HepG2 (cell line): ENCODE data around the gene CAPN10. TPM values are rescaled to one million over a fixed set of nuclear protein-coding genes. Genes with fewer than 3 reads are reported as not detected.

Experiments
- E2F2 ChIP-seq: sonication (generic); formaldehyde crosslinking; IDR thresholded peaks from 2 replicates; pipeline ENCODE4 v1.4.0; 2020; ENCODE audit warnings: missing genetic modification reagents, borderline replicate concordance
- EZH2 ChIP-seq: conservative IDR thresholded peaks from 2 replicates; pipeline ENCODE4 v1.6.1; 2012; ENCODE audit warnings: mild to moderate bottlenecking, low read depth, low read length, moderate library complexity
- GATAD2A ChIP-seq: IDR thresholded peaks from 2 replicates; pipeline ENCODE4 v1.6.1; 2016
- HOXD1 ChIP-seq: sonication (generic); formaldehyde crosslinking; IDR thresholded peaks from 2 replicates; pipeline ENCODE4 v1.5.0; 2020; ENCODE audit warnings: missing genetic modification reagents
- KDM1A ChIP-seq: IDR thresholded peaks from 2 replicates; pipeline ENCODE4 v1.6.1; 2016; ENCODE audit warnings: missing compliant biosample characterization
- MAFF ChIP-seq: IDR thresholded peaks from 2 replicates; pipeline ENCODE4 v1.6.1; 2011; ENCODE audit warnings: low read depth, low read length, improper control_type of control experiment
- MTF1 ChIP-seq: sonication (generic); formaldehyde crosslinking; IDR thresholded peaks from 2 replicates; pipeline ENCODE4 v1.5.0; 2020; ENCODE audit warnings: missing genetic modification reagents
- NR3C1 ChIP-seq: sonication (generic); formaldehyde crosslinking; IDR thresholded peaks from 2 replicates; pipeline ENCODE4 v1.4.0; 2020; ENCODE audit warnings: missing genetic modification reagents
- PHF5A ChIP-seq: IDR thresholded peaks from one replicate; pipeline ENCODE4 v1.6.1; 2018; ENCODE audit warnings: low read depth, missing genetic modification reagents; ENCODE audit not compliant: unreplicated experiment
- PRPF4 ChIP-seq: fragments of 200-400 bp; formaldehyde crosslinking; IDR thresholded peaks from 2 replicates; pipeline ENCODE4 v1.6.1; 2016; ENCODE audit warnings: low read length, low read depth; ENCODE audit not compliant: poor library complexity, severe bottlenecking
- SP140L ChIP-seq: sonication (generic); formaldehyde crosslinking; IDR thresholded peaks from 2 replicates; pipeline ENCODE4 v1.4.0; 2020; ENCODE audit warnings: missing genetic modification reagents, borderline replicate concordance
- SP4 ChIP-seq: sonication (generic); formaldehyde crosslinking; IDR thresholded peaks from 2 replicates; pipeline ENCODE4 v1.8.1; 2023; ENCODE audit warnings: mild to moderate bottlenecking, missing genetic modification reagents
- SRSF9 ChIP-seq: fragments of 200-400 bp; formaldehyde crosslinking; IDR thresholded peaks from 2 replicates; pipeline ENCODE4 v1.6.1; 2018; ENCODE audit warnings: borderline replicate concordance, mild to moderate bottlenecking, low read depth, low read length; ENCODE audit not compliant: insufficient read depth, poor library complexity, severe bottlenecking
- TARDBP ChIP-seq: sonication (generic); formaldehyde crosslinking; IDR thresholded peaks from 2 replicates; pipeline ENCODE4 v1.8.0; 2022; ENCODE audit warnings: mild to moderate bottlenecking, missing genetic modification reagents
- TEF ChIP-seq: sonication (generic); formaldehyde crosslinking; IDR thresholded peaks from 2 replicates; pipeline ENCODE4 v1.5.0; 2020; ENCODE audit warnings: missing genetic modification reagents
- ZBTB14 ChIP-seq: sonication (generic); formaldehyde crosslinking; IDR thresholded peaks from 2 replicates; pipeline ENCODE4 v1.4.0; 2020; ENCODE audit warnings: missing genetic modification reagents
- ZFAT ChIP-seq: sonication (generic); formaldehyde crosslinking; conservative IDR thresholded peaks from 2 replicates; pipeline ENCODE4 v1.8.1; 2023; ENCODE audit warnings: missing genetic modification reagents, inconsistent platforms
- ZFY ChIP-seq: sonication (generic); formaldehyde crosslinking; IDR thresholded peaks from 2 replicates; pipeline ENCODE4 v1.4.0; 2020; ENCODE audit warnings: missing genetic modification reagents
- ZFYVE20 ChIP-seq: sonication (generic); formaldehyde crosslinking; IDR thresholded peaks from 2 replicates; pipeline ENCODE4 v1.8.0; 2023; ENCODE audit warnings: low read depth, mild to moderate bottlenecking, moderate library complexity, missing genetic modification reagents, borderline replicate concordance
- ZNF275 ChIP-seq: sonication (generic); formaldehyde crosslinking; IDR thresholded peaks from 2 replicates; pipeline ENCODE4 v1.8.0; 2022; ENCODE audit warnings: missing genetic modification reagents, mild to moderate bottlenecking, inconsistent platforms, borderline replicate concordance
- ZNF362 ChIP-seq: sonication (generic); formaldehyde crosslinking; IDR thresholded peaks from 2 replicates; pipeline ENCODE4 v1.4.0; 2020; ENCODE audit warnings: missing genetic modification reagents, mild to moderate bottlenecking, borderline replicate concordance
- ZNF446 ChIP-seq: sonication (generic); formaldehyde crosslinking; IDR thresholded peaks from 2 replicates; pipeline ENCODE4 v1.5.0; 2020; ENCODE audit warnings: mild to moderate bottlenecking, missing genetic modification reagents
- ZNF564 ChIP-seq: sonication (generic); formaldehyde crosslinking; IDR thresholded peaks from 2 replicates; pipeline ENCODE4 v1.8.1; 2023; ENCODE audit warnings: mild to moderate bottlenecking, missing genetic modification reagents
- ZNF598 ChIP-seq: sonication (generic); formaldehyde crosslinking; IDR thresholded peaks from 2 replicates; pipeline ENCODE4 v1.5.1; 2020; ENCODE audit warnings: mild to moderate bottlenecking, missing genetic modification reagents, borderline replicate concordance
- ZSCAN21 ChIP-seq: sonication (generic); formaldehyde crosslinking; IDR thresholded peaks from 2 replicates; pipeline ENCODE4 v1.8.0; 2022; ENCODE audit warnings: mild to moderate bottlenecking, missing genetic modification reagents, moderate library complexity, borderline replicate concordance
- polyA plus RNA-seq, 8 experiments: library from polyadenylated mRNA; depleted of rRNA in 3 of 8; stranded (reverse) in 7 of 8; unstranded in 1 of 8; fragments of >200 nt; fragmentation: Illumina TruSeq in 4 of 8; extraction: Trizol in 4 of 8; gene quantifications; 2 replicates each; pipeline versions ENCODE4 v1.2.1 to v1.2.3, GENCODE V29; 2011 to 2016; ENCODE audit warnings: low read depth in 4 of 8, missing spikeins in 1 of 8, mixed read lengths in 1 of 8; ENCODE audit not compliant: insufficient read depth in 1 of 8
- total RNA-seq, 5 experiments: library from RNA; depleted of rRNA; stranded (reverse); fragments of >200 nt; fragmentation: Illumina TruSeq; extraction: Trizol; gene quantifications; 2 replicates each; pipeline ENCODE4 v1.2.3, GENCODE V29; 2016; ENCODE audit warnings: low read depth in 1 of 5

The CAPN10 gene
- total and polyA plus RNA-seq, 2 of the 13 experiments (the other 11 are each of a cell fraction or from before 2014, with no cell fraction given): 27.6 to 32.4 TPM

- TF ChIP-seq ZBTB14 (CRISPR knock-in tag): peak; percentile 82
- TF ChIP-seq KDM1A (CRISPR knock-in tag): no peak
- TF ChIP-seq ZNF446 (CRISPR knock-in tag): 0 out of 2 replicates have a peak, but pooled peaks have one; percentile 39
- no peak for TF ChIP-seq EZH2
- TF ChIP-seq TEF: no peak
- peak; percentile 68; the same call in 1 of the 2 replicates for TF ChIP-seq SP4 (CRISPR knock-in tag)
- no peak for TF ChIP-seq ZFYVE20 (CRISPR knock-in tag)
- no peak for TF ChIP-seq ZNF275
- TF ChIP-seq PRPF4: no peak
- TF ChIP-seq ZNF564: no peak
- TF ChIP-seq ZNF598 (CRISPR knock-in tag): no peak
- no peak for TF ChIP-seq SP140L (CRISPR knock-in tag)
- no peak for TF ChIP-seq TARDBP
- TF ChIP-seq ZFY (CRISPR knock-in tag): peak; percentile 78
- TF ChIP-seq NR3C1 (CRISPR knock-in tag): no peak
- no peak for TF ChIP-seq ZSCAN21 (CRISPR knock-in tag)
- TF ChIP-seq ZNF362 (CRISPR knock-in tag): no peak
- 0 out of 2 replicates have a peak, but pooled peaks have one; percentile 21 for TF ChIP-seq HOXD1 (CRISPR knock-in tag)
- no peak for TF ChIP-seq SRSF9
- no peak for TF ChIP-seq PHF5A (CRISPR knock-in tag)
- no peak for TF ChIP-seq GATAD2A (CRISPR knock-in tag)
- TF ChIP-seq ZFAT: no peak
- no peak for TF ChIP-seq MAFF
- no peak for TF ChIP-seq MTF1 (CRISPR knock-in tag)
- no peak for TF ChIP-seq E2F2 (CRISPR knock-in tag)
These were observed 17.6 kb upstream of the CAPN10 start (continued) for GRCh38 chr2:240568678-240569522.
